SW 1271 (cell line): ENCODE results near the gene CLCN7.
A peak's percentile ranks its signal among the peaks of the same experiment; 100 is the strongest.

Source experiments
- DNase-seq, 2 experiments: peaks; one replicate each; lab custom pipeline; 2025; lab: John Stamatoyannopoulos, UW

CLCN7 gene

DNA sequence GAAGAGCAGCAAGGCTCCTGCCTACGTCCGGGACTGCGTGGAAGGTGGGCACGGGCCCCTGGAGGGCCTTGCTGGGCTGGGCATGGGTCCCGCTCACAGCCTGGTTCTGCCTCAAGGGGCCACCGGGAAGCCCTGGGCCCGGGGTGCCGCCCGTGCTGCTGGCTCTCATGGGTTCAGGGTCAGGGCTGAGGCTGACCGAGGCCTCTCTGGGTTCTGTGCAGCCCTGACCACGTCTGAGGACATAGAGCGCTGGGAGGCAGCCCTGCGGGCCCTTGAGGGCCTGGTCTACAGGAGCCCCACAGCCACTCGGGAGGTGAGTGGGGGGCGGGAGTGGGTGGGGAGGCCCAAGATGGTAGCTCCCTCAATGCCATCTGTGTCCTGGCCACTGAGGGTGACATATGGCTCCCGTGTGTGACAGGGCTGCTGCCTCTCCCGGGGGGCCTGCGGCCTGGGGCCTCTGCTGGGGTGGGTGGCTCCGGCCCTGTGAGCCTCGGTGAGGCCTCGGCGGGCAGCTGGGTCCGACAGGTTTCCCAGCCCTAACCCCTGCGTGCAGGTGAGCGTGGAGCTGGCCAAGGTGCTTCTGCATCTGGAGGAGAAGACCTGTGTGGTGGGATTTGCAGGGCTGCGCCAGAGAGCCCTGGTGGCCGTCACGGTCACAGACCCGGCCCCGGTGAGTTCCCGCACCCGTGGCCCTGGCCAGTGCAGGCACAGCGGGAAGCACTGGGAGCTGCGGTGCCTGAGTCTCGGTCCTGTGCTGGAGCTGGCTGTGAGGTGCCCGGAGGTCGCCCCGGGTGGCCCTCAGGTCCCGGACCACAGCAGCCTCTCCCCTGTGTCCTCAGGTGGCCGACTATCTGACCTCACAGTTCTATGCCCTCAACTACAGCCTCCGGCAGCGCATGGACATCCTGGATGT, 27.5 kb upstream of the CLCN7 start:
- no peak for DNase-seq

DNA sequence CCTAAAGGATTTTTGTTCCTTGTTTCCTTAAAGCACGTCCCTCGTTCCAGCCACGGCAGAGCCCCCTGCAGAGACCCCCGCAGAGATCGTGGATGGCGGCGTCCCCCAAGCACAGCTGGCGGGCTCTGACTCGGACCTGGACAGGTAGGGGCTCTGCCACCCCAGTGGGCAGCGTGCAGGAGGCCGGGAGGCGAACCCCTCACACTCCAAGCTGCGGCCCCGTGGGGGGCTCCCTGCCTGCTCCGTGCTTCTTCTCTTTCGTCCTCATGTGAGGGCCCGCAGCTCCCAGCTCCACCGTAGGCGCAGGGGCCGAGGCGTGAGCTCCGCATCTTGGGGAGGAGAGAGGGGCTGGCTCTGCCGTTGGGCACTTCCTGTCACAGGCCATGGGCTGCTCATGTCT, 26.8 kb upstream of the CLCN7 start:
- DNase-seq: no peak

DNA sequence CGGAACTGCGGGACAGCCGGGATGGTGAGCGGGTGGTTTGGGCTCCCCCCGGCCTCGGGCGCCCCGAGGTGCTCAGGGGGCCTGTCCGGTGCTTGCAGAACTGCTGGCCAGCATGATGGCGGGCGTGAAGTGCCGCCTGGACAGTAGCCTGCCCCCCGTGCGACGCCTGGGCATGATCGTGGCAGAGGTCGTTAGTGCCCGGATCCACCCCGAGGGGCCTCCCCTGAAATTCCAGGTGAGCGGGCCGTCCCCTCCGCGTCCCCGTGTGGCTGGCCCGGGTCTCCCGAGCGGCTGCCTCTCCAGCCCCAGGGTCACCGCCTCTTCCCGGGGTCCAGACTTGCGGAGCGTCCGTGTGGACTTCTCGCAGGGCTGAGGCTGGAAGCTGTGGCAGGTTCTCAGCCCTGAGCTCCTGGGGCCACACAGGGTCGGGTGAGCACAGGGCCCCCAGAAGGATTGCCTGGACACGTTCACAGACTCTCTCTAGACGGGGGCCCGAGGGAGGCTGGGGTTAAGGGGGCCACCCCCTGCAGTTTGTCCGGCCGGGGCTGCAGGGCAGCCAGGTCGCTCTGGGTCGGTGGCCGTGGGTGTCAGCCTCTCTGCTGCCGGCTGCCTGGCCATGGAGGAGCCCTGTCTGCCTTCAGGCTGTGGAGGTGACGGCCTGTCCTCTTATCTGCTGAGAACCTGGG, 25.8 kb upstream of the CLCN7 start:
- DNase-seq: no peak

DNA sequence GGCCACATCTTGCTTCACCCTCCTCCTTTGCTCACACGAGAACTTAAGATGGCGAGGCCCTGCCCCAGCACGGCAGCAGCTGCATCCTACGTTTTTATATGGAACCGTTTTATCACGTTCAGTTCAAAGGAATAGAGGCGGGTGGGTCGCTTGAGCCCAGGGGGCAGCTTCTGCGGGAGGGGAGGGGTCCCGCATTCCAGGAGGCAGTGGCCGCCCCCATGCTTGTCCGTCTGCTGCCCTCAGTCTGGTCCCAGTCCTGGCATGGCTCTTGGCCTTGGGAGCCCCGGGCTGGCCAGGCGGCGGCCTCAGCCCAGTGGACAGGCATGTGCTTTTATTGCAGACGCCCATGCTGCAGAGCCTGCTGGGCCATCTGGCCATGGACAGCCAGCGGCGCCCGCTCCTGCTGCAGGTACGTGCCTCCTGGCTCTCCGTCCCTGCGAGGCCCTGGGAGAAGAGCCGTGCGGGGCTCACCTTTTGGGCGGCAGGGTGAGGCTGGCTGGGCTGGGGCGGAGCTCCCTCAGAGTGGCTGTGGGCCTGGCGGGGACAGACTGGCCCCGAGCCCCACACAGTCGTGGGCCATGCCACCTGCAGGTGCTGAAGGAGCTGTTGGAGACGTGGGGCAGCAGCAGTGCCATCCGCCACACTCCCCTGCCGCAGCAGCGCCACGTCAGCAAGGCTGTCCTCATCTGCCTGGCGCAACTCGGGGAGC, 25.1 kb upstream of the CLCN7 start:
- DNase-seq: no peak

DNA sequence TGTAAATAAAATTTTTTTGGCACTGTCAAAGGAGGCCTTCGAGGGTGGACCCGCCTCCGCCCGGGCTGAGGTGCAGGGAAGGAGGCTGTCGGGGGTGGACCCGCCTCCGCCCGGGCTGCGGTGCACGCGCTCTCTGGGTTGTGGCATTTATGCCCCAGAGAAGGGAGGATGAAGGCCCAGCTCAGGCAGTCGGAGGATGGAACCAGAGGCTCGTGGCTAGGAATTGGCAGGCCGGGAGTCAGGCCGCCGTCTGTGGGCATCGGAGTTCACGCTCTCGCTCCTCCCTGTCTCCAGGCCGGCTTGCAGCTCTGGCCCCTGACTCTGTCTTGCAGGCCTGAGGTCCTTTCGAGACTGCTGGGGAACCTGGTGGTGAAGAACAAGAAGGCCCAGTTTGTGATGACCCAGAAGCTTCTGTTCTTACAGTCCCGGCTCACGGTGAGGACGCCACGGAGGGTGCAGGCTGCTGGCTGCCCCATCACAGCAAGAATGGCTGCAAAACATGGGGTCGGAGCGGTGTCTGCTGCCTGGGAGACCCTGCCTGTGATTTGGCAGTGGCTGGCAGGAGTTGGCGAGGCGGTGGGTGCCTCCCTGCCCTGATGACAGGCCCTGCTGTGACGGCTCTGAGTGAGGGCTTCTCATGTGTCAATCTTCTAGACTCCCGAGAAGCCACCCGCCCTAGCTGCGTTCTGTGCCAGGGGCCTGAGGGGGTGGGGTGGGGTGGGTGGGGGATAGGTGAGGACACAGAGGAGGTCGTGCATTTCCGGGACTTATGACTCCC, 24.3 kb upstream of the CLCN7 start:
- DNase-seq: no peak

DNA sequence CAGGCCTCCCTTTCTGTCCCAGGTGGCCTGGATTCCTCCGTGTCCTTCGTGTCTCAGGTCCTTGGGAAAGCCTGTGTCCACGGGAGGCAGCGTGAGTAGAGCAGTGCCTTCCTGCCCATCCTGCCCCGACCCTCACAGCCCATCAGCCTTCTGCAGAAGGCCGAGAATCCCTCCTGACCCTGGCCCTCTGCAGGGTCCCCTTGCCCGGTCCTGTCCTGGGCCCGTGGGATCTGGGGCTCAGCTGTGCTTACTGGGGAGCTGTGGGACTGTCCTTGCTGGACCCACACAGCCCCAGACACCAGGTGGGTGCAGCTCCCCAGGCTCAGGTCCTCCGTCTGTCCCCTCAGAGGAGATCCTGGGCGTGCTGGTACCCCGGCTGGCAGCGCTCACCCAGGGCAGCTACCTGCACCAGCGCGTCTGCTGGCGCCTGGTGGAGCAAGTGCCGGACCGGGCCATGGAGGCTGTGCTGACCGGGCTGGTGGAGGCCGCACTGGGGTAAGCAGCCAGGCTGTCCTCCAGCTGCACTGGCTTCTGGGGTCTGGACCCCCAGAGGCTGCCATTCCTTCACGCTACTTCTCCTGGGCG, 22.3 kb upstream of the CLCN7 start:
- no peak for DNase-seq

DNA sequence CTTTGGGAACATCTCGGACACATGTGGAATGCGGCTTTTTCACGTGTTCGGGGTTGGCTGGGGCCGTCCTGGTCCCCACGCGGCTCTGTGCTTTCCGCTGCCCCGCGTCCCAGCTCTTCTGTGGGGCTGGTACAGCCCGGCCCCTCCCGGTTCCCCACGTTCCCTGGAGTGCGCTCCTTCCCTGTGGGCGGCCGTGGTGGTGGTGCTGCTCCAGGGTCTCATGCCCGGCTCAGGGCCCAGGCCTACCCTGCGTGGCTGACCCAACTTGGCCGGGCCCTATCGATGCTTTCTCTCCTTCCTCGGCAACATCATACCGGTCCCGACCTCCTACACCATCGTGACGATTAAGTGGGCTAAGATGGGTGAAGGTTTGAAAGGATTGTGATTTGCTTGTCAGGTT, 21.6 kb upstream of the CLCN7 start:
- DNase-seq: no peak

DNA sequence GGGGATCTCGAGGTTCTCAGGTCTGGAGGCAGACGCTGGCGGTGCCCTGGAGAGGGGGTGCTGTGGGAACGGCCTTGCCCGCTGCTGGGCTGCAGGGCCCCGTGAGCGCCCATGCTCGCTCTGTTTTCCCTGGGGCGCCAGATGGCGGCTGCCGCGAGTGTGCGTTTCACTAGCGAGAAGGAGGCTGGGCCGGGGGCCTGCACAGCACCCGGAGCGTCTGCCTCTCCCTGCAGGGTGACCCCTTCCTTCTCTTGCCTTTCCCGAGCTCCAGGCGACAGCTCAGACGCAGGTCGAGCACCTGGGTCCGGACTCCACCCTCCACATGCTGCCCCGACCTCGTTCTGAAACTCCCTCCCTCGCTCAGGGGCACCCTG, 21.0 kb upstream of the CLCN7 start:
- no peak for DNase-seq

DNA sequence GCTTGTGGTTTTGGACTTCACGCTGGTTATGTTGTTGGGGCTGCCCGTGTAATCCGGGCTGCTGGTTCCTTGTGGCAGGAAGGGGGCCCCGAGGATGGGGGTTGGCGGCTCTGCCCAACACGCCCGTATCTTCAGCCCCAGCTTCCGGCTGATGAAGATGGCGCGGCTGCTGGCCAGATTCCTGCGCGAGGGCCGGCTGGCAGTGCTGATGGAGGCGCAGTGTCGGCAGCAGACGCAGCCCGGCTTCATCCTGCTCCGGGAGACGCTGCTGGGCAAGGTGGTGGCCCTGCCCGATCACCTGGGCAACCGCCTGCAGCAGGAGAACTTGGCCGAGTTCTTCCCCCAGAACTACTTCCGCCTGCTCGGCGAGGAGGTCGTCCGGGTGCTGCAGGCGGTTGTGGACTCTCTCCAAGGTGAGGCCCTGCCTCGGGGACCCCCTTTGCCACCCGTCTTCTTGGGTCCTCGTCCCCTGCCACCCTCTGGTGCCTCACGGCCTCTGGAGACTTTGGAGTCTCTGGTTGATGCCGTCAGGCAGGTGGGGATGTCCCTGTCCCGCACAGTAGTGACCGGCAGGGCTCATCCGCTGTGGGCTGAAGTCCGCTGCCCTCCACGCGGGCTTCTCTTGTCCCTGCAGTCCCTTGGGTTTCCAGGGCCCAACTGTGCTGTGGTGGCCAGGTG, 20.5 kb upstream of the CLCN7 start:
- DNase-seq: no peak

DNA sequence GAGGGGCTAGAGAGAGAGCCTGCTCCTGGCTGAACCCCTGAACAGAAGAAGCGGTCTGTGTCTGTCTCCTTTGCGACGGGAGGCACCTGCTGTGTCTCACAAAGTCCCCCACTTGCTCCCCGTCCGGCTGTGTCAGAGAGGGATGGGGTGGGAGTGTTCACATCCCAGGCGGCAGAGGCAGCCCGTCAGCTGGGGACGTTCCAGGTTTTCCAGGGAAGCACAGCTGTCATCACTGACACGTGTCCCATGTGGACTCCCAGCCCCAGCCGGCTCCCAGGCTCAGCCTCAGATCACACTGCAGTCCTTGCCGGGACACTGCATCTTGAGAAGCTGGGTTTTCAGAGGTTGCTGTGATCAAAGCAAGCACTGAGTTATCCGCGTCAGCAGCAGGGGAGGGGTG, 19.9 kb upstream of the CLCN7 start:
- no peak for DNase-seq

DNA sequence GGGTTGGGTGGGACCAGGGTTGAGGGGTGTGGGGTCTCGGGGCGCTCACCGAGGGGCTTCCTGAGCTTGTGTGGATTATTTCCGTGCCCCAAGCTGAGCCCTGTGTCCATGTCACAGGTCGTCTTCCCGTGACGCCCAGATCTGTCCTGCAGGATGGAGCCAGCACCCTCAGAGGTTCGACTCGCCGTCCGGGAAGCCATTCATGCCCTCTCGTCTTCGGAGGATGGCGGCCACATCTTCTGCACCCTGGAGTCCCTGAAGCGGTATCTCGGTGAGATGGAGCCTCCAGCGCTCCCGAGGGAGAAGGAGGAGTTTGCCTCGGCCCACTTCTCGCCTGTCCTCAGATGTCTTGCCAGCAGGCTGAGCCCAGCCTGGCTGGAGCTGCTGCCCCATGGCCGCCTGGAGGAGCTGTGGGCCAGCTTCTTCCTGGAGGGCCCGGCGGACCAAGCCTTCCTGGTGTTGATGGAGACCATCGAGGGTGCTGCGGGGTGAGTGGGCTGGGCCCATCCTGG, 19.4 kb upstream of the CLCN7 start:
- peak in 1 of 2 experiments; percentile 10 for DNase-seq

DNA sequence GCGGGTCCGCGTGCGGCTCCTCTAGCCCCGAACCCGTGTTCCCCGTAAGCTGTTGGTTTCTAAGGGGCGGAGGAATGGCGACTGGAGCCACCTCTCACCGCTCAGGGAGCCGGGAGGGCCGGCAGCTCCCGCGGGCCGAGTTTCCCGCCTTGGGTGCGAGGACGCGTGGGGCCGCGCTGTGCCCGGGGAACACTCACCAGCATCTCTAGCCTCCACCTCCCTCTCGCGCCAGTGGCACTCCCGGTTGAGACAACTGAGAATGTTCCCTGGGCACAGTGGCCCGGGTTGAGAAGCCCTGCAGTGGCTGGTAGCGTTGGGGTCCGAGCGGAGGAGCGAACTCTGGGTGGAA, 18.9 kb upstream of the CLCN7 start:
- DNase-seq: no peak

DNA sequence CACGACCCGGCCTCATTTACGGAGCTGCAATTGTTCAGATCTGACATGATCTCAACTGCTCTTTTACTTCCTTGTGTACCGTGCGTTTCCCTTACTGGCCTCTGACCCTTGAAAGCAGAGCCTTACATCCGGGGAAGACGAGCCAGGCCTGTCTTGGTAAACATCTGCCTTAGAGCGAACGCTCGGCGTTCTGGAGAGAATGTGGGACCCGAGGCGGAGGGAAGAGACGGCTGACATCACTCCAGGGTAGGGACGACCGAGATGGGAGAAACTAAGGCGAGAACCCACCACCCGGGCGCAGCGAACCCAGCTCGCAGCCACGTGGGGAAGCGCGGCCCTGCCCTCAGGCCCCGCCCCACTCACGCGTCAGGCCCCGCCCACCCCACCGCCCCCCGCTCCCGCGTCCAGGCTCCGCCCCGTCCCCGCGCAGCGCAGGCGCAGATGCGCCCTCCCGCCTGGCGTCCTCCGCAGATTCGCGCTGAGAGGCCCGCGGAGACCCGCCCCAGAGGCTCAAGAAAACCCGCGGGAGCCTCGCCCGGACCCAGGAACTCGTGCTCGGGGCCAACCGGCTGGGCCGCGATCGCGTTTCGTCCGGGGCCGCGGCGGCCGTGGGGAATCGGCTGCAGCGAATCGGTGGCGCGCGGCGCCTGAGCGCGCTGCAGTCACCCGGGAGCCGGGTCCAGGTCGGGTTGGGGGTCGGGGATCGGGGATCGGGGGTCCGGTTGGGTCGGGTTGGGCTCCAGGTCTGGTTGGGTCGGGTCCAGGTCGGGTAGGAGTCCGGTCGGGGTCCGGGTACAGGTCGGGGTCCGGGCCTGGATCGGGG, 18.3 kb upstream of the CLCN7 start, which contains the start of gene TELO2:
Gene TELO2 (plus strand): TSS at position 438 of the 823 bp plus-strand sequence. CDS start 922 bp downstream, outside the sequence.
- DNase-seq: peak in 1 of 2 experiments; percentile 50

DNA sequence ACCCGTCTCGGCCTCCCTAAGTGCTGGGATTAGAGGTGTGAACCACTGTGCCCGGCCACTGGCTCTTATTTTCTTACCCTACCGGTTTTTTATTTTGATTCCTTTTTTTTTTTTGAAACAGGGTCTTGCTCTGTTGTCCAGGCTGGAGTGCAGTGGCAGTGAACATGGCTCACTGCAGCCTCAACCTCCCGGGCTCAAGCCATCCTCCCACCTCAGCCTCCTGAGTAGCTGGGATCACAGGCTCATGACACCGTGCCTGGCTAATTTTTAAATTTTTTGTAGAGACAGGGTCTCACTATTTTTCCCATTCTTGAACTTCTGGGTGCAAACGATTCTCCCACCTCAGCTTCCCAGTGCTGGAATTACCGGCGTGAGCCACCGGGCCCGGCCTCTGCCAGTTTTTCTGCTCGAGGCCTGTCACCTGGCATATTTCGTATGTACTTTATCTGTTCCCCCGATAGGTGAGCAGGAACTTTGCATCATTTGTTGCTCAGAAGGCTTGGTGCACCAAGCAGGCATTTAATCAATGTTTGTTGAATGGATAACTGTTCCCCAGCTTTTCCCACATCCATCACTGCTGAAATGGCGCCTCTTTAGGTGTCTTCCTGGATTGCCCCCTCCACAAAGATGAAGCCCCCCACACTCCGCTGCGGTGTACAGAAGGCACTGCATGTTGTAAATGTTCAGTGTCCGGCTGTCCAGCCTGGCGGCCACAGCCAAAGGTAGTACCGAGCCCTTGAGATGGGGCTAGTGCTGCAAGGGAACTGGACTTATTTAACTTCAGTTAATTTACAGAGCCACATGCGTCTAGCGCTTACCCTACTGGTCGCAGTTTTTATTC, 17.5 kb upstream of the CLCN7 start:
- no peak for DNase-seq

DNA sequence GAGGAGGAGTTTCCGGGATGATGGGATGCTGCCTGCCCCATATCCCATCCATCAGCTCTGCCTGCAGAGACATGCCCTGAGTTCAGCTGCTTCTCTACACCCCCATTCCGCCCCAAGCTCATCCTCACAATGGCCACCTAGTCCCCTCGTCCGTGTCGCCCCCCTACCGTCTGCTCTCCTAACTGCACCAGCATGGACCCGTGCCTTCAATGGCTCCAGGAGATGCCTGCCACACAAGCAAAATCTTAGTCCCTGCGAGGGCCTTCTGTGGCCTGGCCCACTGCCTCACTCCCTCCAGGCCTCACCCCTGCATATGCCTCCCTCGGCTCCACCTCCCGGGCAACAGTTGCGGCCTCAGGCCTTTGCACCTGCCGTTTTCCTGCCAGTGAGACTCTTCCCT, 16.5 kb upstream of the CLCN7 start:
- no peak for DNase-seq

DNA sequence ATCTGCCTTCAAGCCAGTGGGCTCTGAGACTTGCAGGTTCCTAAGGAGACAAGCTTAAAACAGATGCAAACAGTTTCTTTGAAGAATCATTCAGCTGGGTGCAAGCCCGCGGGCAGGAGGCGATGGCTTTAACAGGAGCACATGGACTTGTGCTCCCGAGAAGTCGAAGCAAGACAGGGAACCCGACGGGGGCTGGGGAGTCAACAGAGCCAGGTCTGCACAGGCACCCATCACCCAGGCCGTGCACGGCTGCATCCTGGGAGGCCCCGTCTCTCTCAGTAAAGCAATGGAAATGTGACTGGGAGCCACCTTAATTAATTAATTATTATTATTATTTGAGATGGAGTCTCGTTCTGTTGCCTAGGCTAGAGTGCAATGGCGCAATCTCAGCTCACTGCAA, 14.2 kb upstream of the CLCN7 start:
- DNase-seq: no peak

DNA sequence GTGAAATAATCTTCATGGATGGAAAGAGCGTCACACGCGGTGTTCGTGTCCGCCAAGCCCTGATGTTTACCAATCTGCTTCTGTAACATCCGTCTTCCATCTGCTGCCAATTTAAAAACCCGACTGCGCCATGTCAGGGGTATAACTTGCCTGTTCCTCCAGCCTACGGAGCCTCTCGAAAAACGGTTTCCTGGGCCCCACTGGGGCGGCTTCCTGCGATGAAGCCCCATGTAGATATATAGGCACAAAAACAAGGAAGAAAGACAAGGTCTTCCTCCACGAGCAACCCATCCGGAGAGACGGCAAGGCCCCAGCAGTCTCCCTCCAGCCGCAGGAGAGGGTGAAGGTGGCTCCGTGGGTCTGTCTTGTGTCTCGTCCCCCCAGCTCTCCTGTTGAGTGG, 13.8 kb upstream of the CLCN7 start, which contains the start of gene PTX4:
Gene PTX4 (minus strand): TSS at position 326 of the 400 bp plus-strand sequence. CDS start 35 bp downstream, at position 291.
- DNase-seq: no peak

DNA sequence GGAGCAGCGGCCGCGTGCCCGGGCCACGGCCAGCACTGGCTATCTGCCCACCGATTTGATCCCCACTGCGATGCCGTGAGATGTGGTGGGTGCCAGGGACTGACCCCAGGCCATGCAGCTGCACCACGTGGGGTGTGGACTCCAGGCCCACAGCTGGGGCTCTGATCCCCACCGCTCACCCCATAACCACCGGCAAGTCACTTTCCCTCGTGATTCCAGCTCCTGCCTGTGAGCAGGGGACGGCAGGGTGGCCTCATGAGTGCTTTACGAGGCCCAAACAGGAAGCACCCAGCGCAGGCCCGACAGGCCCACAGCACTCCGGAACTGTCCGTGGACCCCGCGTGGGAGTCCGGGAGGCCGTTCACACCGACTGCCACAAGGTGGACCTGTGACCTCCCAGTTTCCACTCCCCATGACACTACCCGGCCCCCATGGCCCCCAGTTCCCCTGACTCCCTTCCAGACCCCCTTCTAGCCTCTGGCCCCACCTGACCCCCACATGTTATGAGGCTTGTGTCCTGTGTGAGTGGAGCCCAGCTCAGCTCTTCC, 13.3 kb upstream of the CLCN7 start:
- no peak for DNase-seq
